HEK293 (cell line): Measurements from ENCODE around the gene LRRC23.

Source experiments
- CTCF ChIA-PET: fragments of 350-600 bp; formaldehyde crosslinking; extraction: SDS; loops from one replicate; lab custom pipeline; 2021; ENCODE audit warnings: antibody characterized with exemption; lab: Yijun Ruan, JAX
- POLR2A ChIA-PET: fragments of 300-600 bp; formaldehyde crosslinking; extraction: SDS; loops from one replicate; lab custom pipeline; 2020; ENCODE audit warnings: antibody characterized with exemption, inconsistent platforms; lab: Yijun Ruan, JAX
- H3K27ac ChIP-seq: fragments of 200-500 bp; sonication (Bioruptor generic); 2 replicates; pipeline ENCODE4 v1.5.1; 2014; ENCODE audit warnings: low read depth, low read length, control low read depth, inconsistent platforms; ENCODE audit errors: extremely low read depth
- H3K36me3 ChIP-seq, 2 experiments: fragments of 200-500 bp in 1 of 2; sonication (Bioruptor generic) in 1 of 2; 1 replicate in 1 of 2; 2 replicates in 1 of 2; pipeline ENCODE4 v1.5.1; 2014 to 2017; ENCODE audit warnings: inconsistent platforms in 2 of 2, low read length in 2 of 2; ENCODE audit not compliant: control insufficient read depth in 2 of 2, insufficient read depth in 1 of 2
- H3K4me1 ChIP-seq: fragments of 200-500 bp; sonication (Bioruptor generic); 2 replicates; pipeline ENCODE4 v1.5.1; 2014; ENCODE audit warnings: mild to moderate bottlenecking, low read length, inconsistent platforms; ENCODE audit not compliant: control insufficient read depth, insufficient read depth
- H3K4me3 ChIP-seq: 2 replicates; pipeline ENCODE4 v1.5.1; 2011; ENCODE audit warnings: low read depth, mild to moderate bottlenecking, control low read depth, low read length, moderate library complexity
- H3K9me3 ChIP-seq: fragments of 200-500 bp; sonication (Bioruptor generic); 2 replicates; pipeline ENCODE4 v1.5.1; 2014; ENCODE audit warnings: low read depth, low read length, inconsistent platforms; ENCODE audit not compliant: control insufficient read depth, insufficient read depth
- CTCF ChIP-seq: fragments of 450-650 bp; formaldehyde crosslinking; IDR thresholded peaks from 2 replicates; pipeline ENCODE4 v1.5.1; 2016; ENCODE audit warnings: missing biosample characterization, missing genetic modification characterization
- HOXD13 ChIP-seq: sonication (generic); formaldehyde crosslinking; IDR thresholded peaks from 2 replicates; pipeline ENCODE4 v1.8.0; 2022; ENCODE audit warnings: missing genetic modification reagents, borderline replicate concordance
- INSM2 ChIP-seq: fragments of 450-650 bp; formaldehyde crosslinking; IDR thresholded peaks from 2 replicates; pipeline ENCODE4 v1.5.1; 2016; ENCODE audit warnings: missing biosample characterization, missing genetic modification characterization
- KLF16 ChIP-seq: fragments of 450-650 bp; formaldehyde crosslinking; IDR thresholded peaks from 2 replicates; pipeline ENCODE4 v1.5.1; 2017; ENCODE audit warnings: missing biosample characterization, missing genetic modification characterization
- MZF1 ChIP-seq: fragments of 450-650 bp; formaldehyde crosslinking; IDR thresholded peaks from 2 replicates; pipeline ENCODE4 v1.5.1; 2017; ENCODE audit warnings: missing biosample characterization, missing genetic modification characterization, borderline replicate concordance
- REPIN1 ChIP-seq: fragments of 450-650 bp; formaldehyde crosslinking; IDR thresholded peaks from 2 replicates; pipeline ENCODE4 v1.5.1; 2017; ENCODE audit warnings: missing biosample characterization, missing genetic modification characterization, low read depth
- SCRT2 ChIP-seq: fragments of 450-650 bp; formaldehyde crosslinking; IDR thresholded peaks from 2 replicates; pipeline ENCODE4 v1.5.1; 2016; ENCODE audit warnings: missing biosample characterization, missing genetic modification characterization
- YY1 ChIP-seq: fragments of 450-650 bp; formaldehyde crosslinking; IDR thresholded peaks from 2 replicates; pipeline ENCODE4 v1.5.1; 2018; ENCODE audit warnings: missing biosample characterization, missing genetic modification characterization
- ZBTB21 ChIP-seq: fragments of 450-650 bp; formaldehyde crosslinking; IDR thresholded peaks from 2 replicates; pipeline ENCODE4 v1.5.1; 2017; ENCODE audit warnings: missing biosample characterization, missing genetic modification characterization
- ZBTB26 ChIP-seq: fragments of 450-650 bp; formaldehyde crosslinking; optimal IDR thresholded peaks from 2 replicates; pipeline ENCODE3; 2016; ENCODE audit warnings: missing biosample characterization, mild to moderate bottlenecking, missing genetic modification characterization
- ZBTB7A ChIP-seq: fragments of 450-650 bp; formaldehyde crosslinking; IDR thresholded peaks from 2 replicates; pipeline ENCODE4 v1.5.1; 2016; ENCODE audit warnings: low read depth, missing biosample characterization, missing genetic modification characterization
- ZBTB8A ChIP-seq: fragments of 450-650 bp; formaldehyde crosslinking; IDR thresholded peaks from 2 replicates; pipeline ENCODE4 v1.5.1; 2016; ENCODE audit warnings: missing biosample characterization, missing genetic modification characterization
- ZNF114 ChIP-seq: fragments of 450-650 bp; formaldehyde crosslinking; IDR thresholded peaks from 2 replicates; pipeline ENCODE4 v1.5.0; 2017; ENCODE audit warnings: missing biosample characterization, missing genetic modification characterization
- ZNF121 ChIP-seq: fragments of 450-650 bp; formaldehyde crosslinking; IDR thresholded peaks from 2 replicates; pipeline ENCODE4 v1.5.1; 2016; ENCODE audit warnings: missing biosample characterization, missing genetic modification characterization
- ZNF138 ChIP-seq: fragments of 450-650 bp; formaldehyde crosslinking; IDR thresholded peaks from 2 replicates; pipeline ENCODE4 v1.5.1; 2016; ENCODE audit warnings: missing biosample characterization, missing genetic modification characterization, borderline replicate concordance
- ZNF148 ChIP-seq: fragments of 450-650 bp; formaldehyde crosslinking; IDR thresholded peaks from 2 replicates; pipeline ENCODE4 v1.5.0; 2017; ENCODE audit warnings: missing biosample characterization, missing genetic modification characterization, borderline replicate concordance
- ZNF157 ChIP-seq: fragments of 450-650 bp; formaldehyde crosslinking; IDR thresholded peaks from 2 replicates; pipeline ENCODE4 v1.5.1; 2016; ENCODE audit warnings: missing biosample characterization, missing genetic modification characterization
- ZNF169 ChIP-seq: fragments of 450-650 bp; formaldehyde crosslinking; IDR thresholded peaks from 2 replicates; pipeline ENCODE4 v1.5.1; 2016; ENCODE audit warnings: missing biosample characterization, missing genetic modification characterization
- ZNF175 ChIP-seq: fragments of 450-650 bp; formaldehyde crosslinking; IDR thresholded peaks from 2 replicates; pipeline ENCODE4 v1.5.1; 2016; ENCODE audit warnings: missing biosample characterization, missing genetic modification characterization
- ZNF202 ChIP-seq: fragments of 450-650 bp; formaldehyde crosslinking; IDR thresholded peaks from 2 replicates; pipeline ENCODE4 v1.5.1; 2016; ENCODE audit warnings: missing biosample characterization, missing genetic modification characterization, borderline replicate concordance
- ZNF23 ChIP-seq: fragments of 450-650 bp; formaldehyde crosslinking; IDR thresholded peaks from 2 replicates; pipeline ENCODE4 v1.5.1; 2016; ENCODE audit warnings: missing biosample characterization, missing genetic modification characterization, borderline replicate concordance
- ZNF350 ChIP-seq: fragments of 450-650 bp; formaldehyde crosslinking; IDR thresholded peaks from 2 replicates; pipeline ENCODE4 v1.5.0; 2017; ENCODE audit warnings: missing biosample characterization, mild to moderate bottlenecking, missing genetic modification characterization
- ZNF510 ChIP-seq: fragments of 450-650 bp; formaldehyde crosslinking; IDR thresholded peaks from 2 replicates; pipeline ENCODE4 v1.5.1; 2018; ENCODE audit warnings: mild to moderate bottlenecking, missing genetic modification characterization, missing biosample characterization; ENCODE audit not compliant: insufficient replicate concordance
- ZNF549 ChIP-seq: fragments of 450-650 bp; IDR thresholded peaks from 2 replicates; pipeline ENCODE4 v1.5.1; 2018; ENCODE audit warnings: missing biosample characterization, missing genetic modification characterization, mild to moderate bottlenecking, inconsistent platforms, moderate library complexity
- ZNF571 ChIP-seq: fragments of 450-650 bp; formaldehyde crosslinking; IDR thresholded peaks from 2 replicates; pipeline ENCODE4 v1.5.0; 2017; ENCODE audit warnings: missing biosample characterization, missing genetic modification characterization
- ZNF621 ChIP-seq: fragments of 450-650 bp; formaldehyde crosslinking; IDR thresholded peaks from 2 replicates; pipeline ENCODE4 v1.5.1; 2017; ENCODE audit warnings: missing biosample characterization, missing genetic modification characterization
- ZNF76 ChIP-seq: fragments of 450-650 bp; formaldehyde crosslinking; IDR thresholded peaks from 2 replicates; pipeline ENCODE4; 2016; ENCODE audit warnings: low read depth, missing biosample characterization, missing genetic modification characterization, borderline replicate concordance
- ZNF777 ChIP-seq: fragments of 450-650 bp; formaldehyde crosslinking; IDR thresholded peaks from 2 replicates; pipeline ENCODE4 v1.5.1; 2017; ENCODE audit warnings: missing biosample characterization, missing genetic modification characterization, borderline replicate concordance
- ZSCAN16 ChIP-seq: fragments of 450-650 bp; formaldehyde crosslinking; IDR thresholded peaks from 2 replicates; pipeline ENCODE4 v1.5.1; 2016; ENCODE audit warnings: missing biosample characterization, missing genetic modification characterization
- ZXDB ChIP-seq: fragments of 450-650 bp; formaldehyde crosslinking; IDR thresholded peaks from 2 replicates; pipeline ENCODE4 v1.5.1; 2016; ENCODE audit warnings: missing biosample characterization, missing genetic modification characterization

Gene LRRC23

GRCh38 chr12:6944381-6945186 lies 40.0 kb downstream of the LRRC23 start (continued):
- TF ChIP-seq ZXDB (tag by site-specific recombination) (peak; percentile 38), ZNF202 (tag by site-specific recombination) (no peak), ZBTB26 (tag by site-specific recombination) (peak; percentile 69), ZNF777 (tag by site-specific recombination) (0 out of 2 replicates have a peak, but pooled peaks have one; percentile 76), ZNF350 (tag by site-specific recombination) (no peak), ZNF114 (tag by site-specific recombination) (no peak), ZNF157 (no peak), INSM2 (tag by site-specific recombination) (peak; percentile 58; the same call in 1 of the 2 replicates), ZNF138 (tag by site-specific recombination) (no peak), ZBTB8A (tag by site-specific recombination) (peak; percentile 82), ZNF121 (tag by site-specific recombination) (peak; percentile 59), ZNF621 (tag by site-specific recombination) (no peak), ZNF510 (no peak), REPIN1 (tag by site-specific recombination) (no peak), ZNF169 (tag by site-specific recombination) (no peak)

GRCh38 chr12:6945613-6946012 lies 41.0 kb downstream of the LRRC23 start:
- peaks cover 14% of the 10 kb centered on the region for H3K4me1 ChIP-seq
- POLR2A ChIA-PET = interaction anchor here (0.6 to 4.9 kb wide), 25 partner anchors 8 to 411 kb away, joined by 3 to 99 read pairs (median 5); partner anchors contain the start of genes C1RL, CDCA3, GAPDH and LPCAT3
- H3K9me3 ChIP-seq = no peaks in the 10 kb centered on the region
- CTCF ChIA-PET = interaction anchor here (0.6 to 6.8 kb wide), 19 partner anchors 8 to 199 kb away, joined by 3 to 138 read pairs (median 7); partner anchors contain the start of genes C1R and SPSB2
- no peak overlapping the region; the same call in 1 of the 2 replicates for H3K4me3 ChIP-seq
- H3K27ac ChIP-seq = peak overlapping the region; percentile 50
- no peak for TF ChIP-seq ZNF571 (tag by site-specific recombination)
- no peak for TF ChIP-seq ZNF175 (tag by site-specific recombination)
- no peak for TF ChIP-seq ZBTB21 (tag by site-specific recombination)
- no peak for TF ChIP-seq KLF16 (tag by site-specific recombination)
- no peak for TF ChIP-seq ZNF76 (tag by site-specific recombination)
- no peak for TF ChIP-seq SCRT2
- TF ChIP-seq ZNF148 (tag by site-specific recombination) = no peak
- TF ChIP-seq ZNF23 (tag by site-specific recombination) = no peak
- TF ChIP-seq ZNF549 = no peak
- TF ChIP-seq ZSCAN16 (tag by site-specific recombination) = no peak
- TF ChIP-seq MZF1 = no peak
- 0 out of 2 replicates have a peak, but pooled peaks have one; percentile 0 for TF ChIP-seq ZBTB7A (tag by site-specific recombination)
- TF ChIP-seq CTCF (tag by site-specific recombination) = peak; percentile 22; the same call in 1 of the 2 replicates
- TF ChIP-seq HOXD13 (CRISPR knock-in tag) = no peak
- no peak for TF ChIP-seq YY1 (tag by site-specific recombination)
- TF ChIP-seq, all 188 proteins: peak for 2
- H3K36me3 ChIP-seq = peaks cover 0 to 22% of the 10 kb centered on the region in 2 experiments; a peak in 2 of 3 replicates
